HCT116 (cell line): ENCODE data around the gene FITM2.

ENCODE experiments used
- CEBPB ChIP-seq: IDR thresholded peaks from 2 replicates; pipeline ENCODE4 v1.6.1; 2012; ENCODE audit warnings: low read depth
- EZH2 ChIP-seq: fragments of 200-600 bp; sonication (generic); IDR thresholded peaks from 2 replicates; pipeline ENCODE4 v1.6.1; 2017; ENCODE audit warnings: antibody characterized with exemption, mixed run types
- JUND ChIP-seq: IDR thresholded peaks from 2 replicates; pipeline ENCODE4 v1.6.1; 2012
- POLR2A ChIP-seq: IDR thresholded peaks from 2 replicates; pipeline ENCODE4 v1.7.0; 2011; ENCODE audit warnings: borderline replicate concordance; ENCODE audit not compliant: insufficient read depth, insufficient read length; ENCODE audit errors: extremely low read depth
- POLR2AphosphoS5 ChIP-seq: IDR thresholded peaks from 2 replicates; pipeline ENCODE4 v1.6.1; 2011; ENCODE audit warnings: mild to moderate bottlenecking, low read depth, low read length, moderate library complexity
- RAD21 ChIP-seq: IDR thresholded peaks from 2 replicates; pipeline ENCODE4 v1.6.1; 2012; ENCODE audit warnings: low read depth, mild to moderate bottlenecking
- SIN3A ChIP-seq: IDR thresholded peaks from 2 replicates; pipeline ENCODE4 v1.6.1; 2012; ENCODE audit warnings: low read depth
- SP1 ChIP-seq: IDR thresholded peaks from 2 replicates; pipeline ENCODE4 v1.6.1; 2012; ENCODE audit warnings: low read depth
- TF ChIP-seq, protein P1 (sequence below), 3 experiments: fragments of 200-600 bp in 1 of 3; sonication (generic) in 1 of 3; IDR thresholded peaks in 2 of 3; conservative IDR thresholded peaks in 1 of 3; 2 replicates each; pipeline ENCODE4 v1.5.1; 2012 to 2017; ENCODE audit warnings: low read depth in 2 of 3, low read length in 2 of 3, antibody characterized with exemption in 1 of 3, borderline replicate concordance in 1 of 3, control low read depth in 1 of 3, mild to moderate bottlenecking in 1 of 3, mixed read lengths in 1 of 3, mixed run types in 1 of 3, moderate library complexity in 1 of 3; ENCODE audit not compliant: insufficient read depth in 1 of 3
- TF ChIP-seq, protein P2 (sequence below): IDR thresholded peaks from 2 replicates; pipeline ENCODE4 v1.6.1; 2012

DNA sequence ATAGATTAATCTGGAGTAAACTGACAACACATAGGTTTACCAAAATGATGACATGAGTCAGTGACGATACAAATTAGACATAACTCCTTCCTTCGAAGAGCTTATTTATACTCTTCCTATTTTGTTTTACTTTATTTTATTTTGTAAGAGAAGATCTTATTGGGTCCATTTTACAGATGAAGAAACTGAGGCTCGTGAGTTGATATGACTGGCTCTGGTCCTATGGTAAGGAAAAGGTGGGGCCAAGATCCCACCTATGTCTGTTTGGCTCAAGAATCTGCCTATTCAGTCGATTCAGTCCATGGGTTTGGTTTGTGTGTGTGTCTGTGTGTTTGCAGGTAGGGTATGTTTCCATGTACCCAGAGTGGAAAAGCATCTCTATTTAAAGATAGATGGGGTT, 17.4 kb upstream of the FITM2 start:
- TF ChIP-seq CEBPB (no peak), POLR2AphosphoS5 (no peak), RAD21 (no peak), EZH2 (no peak), SIN3A (no peak), JUND (no peak), POLR2A (no peak), SP1 (no peak)
- TF ChIP-seq, protein P1, sequence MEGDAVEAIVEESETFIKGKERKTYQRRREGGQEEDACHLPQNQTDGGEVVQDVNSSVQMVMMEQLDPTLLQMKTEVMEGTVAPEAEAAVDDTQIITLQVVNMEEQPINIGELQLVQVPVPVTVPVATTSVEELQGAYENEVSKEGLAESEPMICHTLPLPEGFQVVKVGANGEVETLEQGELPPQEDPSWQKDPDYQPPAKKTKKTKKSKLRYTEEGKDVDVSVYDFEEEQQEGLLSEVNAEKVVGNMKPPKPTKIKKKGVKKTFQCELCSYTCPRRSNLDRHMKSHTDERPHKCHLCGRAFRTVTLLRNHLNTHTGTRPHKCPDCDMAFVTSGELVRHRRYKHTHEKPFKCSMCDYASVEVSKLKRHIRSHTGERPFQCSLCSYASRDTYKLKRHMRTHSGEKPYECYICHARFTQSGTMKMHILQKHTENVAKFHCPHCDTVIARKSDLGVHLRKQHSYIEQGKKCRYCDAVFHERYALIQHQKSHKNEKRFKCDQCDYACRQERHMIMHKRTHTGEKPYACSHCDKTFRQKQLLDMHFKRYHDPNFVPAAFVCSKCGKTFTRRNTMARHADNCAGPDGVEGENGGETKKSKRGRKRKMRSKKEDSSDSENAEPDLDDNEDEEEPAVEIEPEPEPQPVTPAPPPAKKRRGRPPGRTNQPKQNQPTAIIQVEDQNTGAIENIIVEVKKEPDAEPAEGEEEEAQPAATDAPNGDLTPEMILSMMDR (IDR thresholded peaks at IDR 0.05 in 2 of 3, conservative IDR thresholded peaks at IDR 0.05 in 1 of 3; ENCODE audit: borderline replicate concordance in 1 of 3, insufficient read depth in 1 of 3, low read depth in 2 of 3, low read length in 2 of 3) = no peak
- TF ChIP-seq, protein P2, sequence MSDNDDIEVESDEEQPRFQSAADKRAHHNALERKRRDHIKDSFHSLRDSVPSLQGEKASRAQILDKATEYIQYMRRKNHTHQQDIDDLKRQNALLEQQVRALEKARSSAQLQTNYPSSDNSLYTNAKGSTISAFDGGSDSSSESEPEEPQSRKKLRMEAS = no peak
